ENCODE data around the gene ZNF506. TPM values are rescaled to one million over a fixed set of nuclear protein-coding genes. Genes with fewer than 3 reads are reported as not detected.
A peak's percentile ranks its signal among the peaks of the same experiment; 100 is the strongest.
"Not testable (repeated sequence)": the region's sequence is repeated elsewhere in the genome, so short reads cannot be mapped to it uniquely, and the experiment has no call there.

Gene ZNF506
- total RNA-seq, 2 experiments from 2014 or later = 23.0 to 26.7 TPM

DNA sequence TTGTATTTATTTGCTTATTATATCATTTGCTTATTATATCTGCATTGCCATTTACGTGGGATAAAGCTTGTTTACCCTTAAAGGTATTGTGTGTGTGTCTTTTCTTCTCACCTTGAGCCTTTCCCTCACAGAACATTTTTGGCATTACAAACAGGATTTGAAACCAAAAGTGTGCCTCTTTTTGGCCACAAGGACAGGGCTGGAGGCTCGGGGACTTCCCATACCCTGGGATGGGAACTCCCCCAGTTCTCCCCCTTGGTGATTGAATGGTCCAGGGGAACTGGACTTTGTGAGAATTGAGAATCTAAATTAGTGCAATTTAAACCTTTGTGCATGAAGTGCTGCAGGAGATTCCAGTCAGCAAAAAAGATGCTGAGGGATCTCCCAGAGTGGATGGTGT lies 2.4 kb upstream of the ZNF506 start:
- Mint-ChIP-seq H3K4me3 (no peak overlapping the region), H3K36me3 (ENCODE audit: low read depth) (peaks cover 48% of the 10 kb centered on the region), H3K27ac (no peak overlapping the region), H3K4me1 (peaks cover 25% of the 10 kb centered on the region), H3K27me3 (no peaks in the 10 kb centered on the region), H3K9me3 (peaks cover 53% of the 10 kb centered on the region)
- DNase-seq = no peak
- POLR2A ChIA-PET = no interaction called here
- CTCF ChIA-PET = interaction anchor here (1.6 kb wide), 1 partner anchor 51 kb away, joined by 3 read pairs; no protein-coding TSS in a partner anchor

DNA sequence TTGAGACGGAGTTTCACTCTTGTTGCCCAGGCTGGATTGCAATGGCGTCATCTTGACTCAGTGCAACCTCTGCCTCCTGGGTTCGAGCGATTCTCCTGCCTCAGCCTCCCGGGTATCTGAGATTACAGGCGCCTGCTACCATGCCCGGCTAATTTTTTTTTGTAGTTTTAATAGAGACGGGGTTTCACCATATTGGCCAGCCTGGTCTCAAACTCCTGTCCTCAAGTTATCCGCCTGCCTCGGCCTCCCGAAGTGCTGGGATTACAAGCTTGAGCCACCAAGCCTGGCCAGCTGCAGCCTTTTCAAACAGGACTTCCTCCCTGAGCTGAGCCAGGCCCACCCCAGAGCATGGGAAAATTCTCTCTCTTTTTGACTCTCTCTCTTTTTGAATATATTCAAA lies 426 bp upstream of the ZNF506 start:
- H3K27me3 Mint-ChIP-seq, DNase-seq: not testable (repeated sequence)
- ChIA-PET CTCF (interaction anchor here (1.3 to 2.0 kb wide), 2 partner anchors 12 to 79 kb away, joined by 7 to 9 read pairs; partner anchors contain the start of gene ZNF93), POLR2A (interaction anchor here (0.5 to 1.9 kb wide), 6 partner anchors 44 to 345 kb away, joined by 3 to 10 read pairs (median 6); partner anchors contain the start of genes ZNF253, ZNF486 and ZNF93)
- H3K9me3 Mint-ChIP-seq = peaks cover 48% of the 10 kb centered on the region
- H3K36me3 Mint-ChIP-seq (ENCODE audit: low read depth) = peaks cover 64% of the 10 kb centered on the region
- peaks cover 37% of the 10 kb centered on the region for H3K4me1 Mint-ChIP-seq
- H3K27ac Mint-ChIP-seq = peak overlapping the region; percentile 99
- peak overlapping the region; percentile 100 for H3K4me3 Mint-ChIP-seq

- Mint-ChIP-seq H3K9me3 (peaks cover 41% of the 10 kb centered on the region), H3K27me3 (no peaks in the 10 kb centered on the region), H3K4me3 (peak overlapping the region; percentile 100), H3K36me3 (ENCODE audit: low read depth) (peaks cover 70% of the 10 kb centered on the region), H3K4me1 (peaks cover 39% of the 10 kb centered on the region), H3K27ac (peak overlapping the region; percentile 99)
- CTCF ChIA-PET = interaction anchor here (1.0 to 2.0 kb wide), 6 partner anchors 11 to 289 kb away, joined by 3 to 9 read pairs (median 4); partner anchors contain the start of gene ZNF93
- DNase-seq = peak; percentile 14
- POLR2A ChIA-PET = interaction anchor here (0.5 to 1.9 kb wide), 8 partner anchors 45 to 346 kb away, joined by 3 to 10 read pairs (median 3); partner anchors contain the start of genes ZNF14, ZNF253, ZNF486 and ZNF93
Measured at GRCh38 chr19:19820774-19821320, 703 bp downstream of the ZNF506 start.

DNA sequence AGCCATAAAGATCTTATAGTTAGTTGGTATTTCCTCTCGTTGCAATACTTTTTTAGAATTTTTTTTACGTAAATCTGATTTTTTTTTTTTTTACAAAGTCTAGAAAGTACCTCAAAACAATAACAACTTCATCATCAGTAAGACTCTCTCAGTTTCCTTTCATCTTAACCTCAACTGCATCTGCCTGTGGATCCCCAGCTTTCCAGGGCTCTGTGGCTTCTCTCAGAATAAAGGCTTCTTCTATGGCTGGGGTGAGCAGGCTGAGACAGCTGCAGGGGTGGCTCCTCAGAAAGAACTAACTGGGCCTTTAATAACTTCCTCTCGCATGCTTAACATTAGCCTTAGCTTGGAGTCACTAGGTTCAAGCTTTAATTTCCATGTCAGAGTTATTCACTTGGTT lies 4.2 kb downstream of the ZNF506 start:
- Mint-ChIP-seq H3K36me3 (ENCODE audit: low read depth) (peaks cover 88% of the 10 kb centered on the region), H3K27ac (peak overlapping the region; percentile 87), H3K27me3 (no peaks in the 10 kb centered on the region), H3K4me1 (peaks cover 43% of the 10 kb centered on the region), H3K9me3 (peaks cover 47% of the 10 kb centered on the region), H3K4me3 (peak overlapping the region; percentile 32)
- CTCF ChIA-PET = no interaction called here
- peak; percentile 52 for DNase-seq
- POLR2A ChIA-PET = no interaction called here

- Mint-ChIP-seq H3K27ac (peak overlapping the region; percentile 87), H3K36me3 (ENCODE audit: low read depth) (peaks cover 91% of the 10 kb centered on the region), H3K4me3 (no peak overlapping the region), H3K27me3 (no peaks in the 10 kb centered on the region), H3K4me1 (peaks cover 42% of the 10 kb centered on the region), H3K9me3 (peaks cover 52% of the 10 kb centered on the region)
- ChIA-PET CTCF (interaction anchor here (0.6 kb wide), 1 partner anchor 74 kb away, joined by 3 read pairs; no protein-coding TSS in a partner anchor), POLR2A (no interaction called here)
- no peak for DNase-seq
Measured at GRCh38 chr19:19816679-19817078, 4.9 kb downstream of the ZNF506 start.

DNA sequence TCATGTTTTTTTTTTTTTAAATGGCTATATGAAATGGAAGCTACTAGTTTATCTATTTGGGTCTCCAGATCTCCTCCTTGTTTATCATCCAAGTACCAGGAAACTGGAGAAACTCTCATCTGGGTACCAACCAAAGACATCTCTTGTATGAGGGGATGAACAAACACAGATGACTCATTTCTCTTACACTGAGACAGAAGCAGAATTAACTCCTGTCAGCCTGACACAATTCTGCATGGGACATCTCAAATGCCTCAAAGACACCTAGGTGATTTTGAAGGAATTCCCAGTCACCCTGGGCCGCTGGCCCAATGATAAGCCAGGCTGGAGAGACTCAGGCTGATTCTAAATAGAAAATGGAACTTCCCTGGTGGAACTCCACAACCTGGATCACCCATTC lies 9.6 kb downstream of the ZNF506 start:
- H3K4me1 Mint-ChIP-seq, H3K27me3 Mint-ChIP-seq, H3K4me3 Mint-ChIP-seq, H3K27ac Mint-ChIP-seq, POLR2A ChIA-PET, DNase-seq: not testable (repeated sequence)
- CTCF ChIA-PET = interaction anchor here (0.7 kb wide), 1 partner anchor 851 kb away, joined by 3 read pairs; no protein-coding TSS in a partner anchor
- H3K36me3 Mint-ChIP-seq (ENCODE audit: low read depth) = peaks cover 83% of the 10 kb centered on the region
- H3K9me3 Mint-ChIP-seq = peaks cover 64% of the 10 kb centered on the region

DNA sequence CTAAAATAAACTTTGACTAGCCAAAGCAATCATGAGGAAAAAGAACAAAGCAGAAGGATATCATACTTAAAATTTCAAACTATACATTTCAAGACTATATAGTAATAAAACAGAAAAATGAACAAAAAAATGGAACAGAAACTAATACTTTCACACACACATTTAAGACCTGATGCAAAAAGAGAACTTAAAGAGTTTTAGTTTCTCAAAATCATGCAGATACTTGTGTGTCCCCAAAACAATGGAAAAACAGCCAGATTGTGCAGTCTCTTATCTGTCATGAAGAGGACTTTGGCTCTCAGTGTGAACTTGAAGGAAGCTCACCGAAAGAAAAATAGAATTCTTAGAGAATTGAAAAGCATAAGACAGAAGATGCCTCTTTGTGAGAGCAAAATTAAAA lies 16.1 kb downstream of the ZNF506 start:
- no peak for DNase-seq
- Mint-ChIP-seq H3K4me1 (peaks cover 6% of the 10 kb centered on the region), H3K36me3 (ENCODE audit: low read depth) (peaks cover 82% of the 10 kb centered on the region), H3K4me3 (no peak overlapping the region), H3K9me3 (peaks cover 40% of the 10 kb centered on the region), H3K27ac (no peak overlapping the region), H3K27me3 (no peaks in the 10 kb centered on the region)
- POLR2A ChIA-PET = no interaction called here
- CTCF ChIA-PET = interaction anchor here (0.7 kb wide), 1 partner anchor 437 kb away, joined by 3 read pairs; no protein-coding TSS in a partner anchor

DNA sequence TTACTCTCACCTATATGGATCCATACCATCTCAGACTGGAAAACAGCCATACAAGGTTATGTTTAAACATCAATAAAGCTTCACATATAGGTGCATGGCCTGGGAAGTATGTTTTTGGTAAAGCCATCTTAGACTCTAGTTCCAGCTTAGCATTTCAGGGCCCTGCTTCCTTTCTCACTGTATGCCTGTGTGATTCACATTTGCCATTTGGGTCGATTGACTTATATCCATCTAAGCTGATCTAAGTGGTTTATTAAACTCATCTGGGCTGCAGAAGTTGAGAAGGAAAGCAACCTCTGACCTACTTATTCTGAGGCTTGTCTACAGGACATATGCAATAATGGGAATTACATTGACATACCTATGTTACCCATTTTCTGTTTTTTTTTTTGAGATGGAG lies 33.5 kb downstream of the ZNF506 start:
- POLR2A ChIA-PET = no interaction called here
- H3K27ac Mint-ChIP-seq = no peak overlapping the region

DNA sequence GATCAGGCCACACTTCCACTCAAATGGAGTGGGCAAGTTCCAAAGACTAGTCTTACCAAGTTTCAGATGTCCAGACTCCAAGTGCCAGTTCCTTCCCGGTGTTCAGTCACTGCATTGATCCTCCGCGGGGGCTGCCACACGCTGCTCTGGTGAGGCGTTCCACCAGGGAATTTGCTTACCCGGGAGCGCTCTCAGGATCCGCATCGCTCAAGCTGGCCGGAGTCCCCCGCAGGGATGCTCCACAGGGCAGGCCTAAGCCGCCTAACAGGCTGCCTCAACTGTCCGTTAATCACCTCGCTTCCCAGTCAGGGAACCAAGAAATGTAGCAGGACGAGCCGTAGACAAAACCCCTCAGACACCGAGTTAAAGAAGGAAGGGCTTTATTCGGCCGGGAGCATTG lies 36.1 kb downstream of the ZNF506 start:
- POLR2A ChIA-PET, DNase-seq, H3K27ac Mint-ChIP-seq, H3K4me1 Mint-ChIP-seq, H3K4me3 Mint-ChIP-seq, H3K27me3 Mint-ChIP-seq, CTCF ChIA-PET: not testable (repeated sequence)
- peaks cover 85% of the 10 kb centered on the region for H3K36me3 Mint-ChIP-seq (ENCODE audit: low read depth)
- H3K9me3 Mint-ChIP-seq = peaks cover 50% of the 10 kb centered on the region

More for the DNA sequence above, 33.5 kb downstream of the ZNF506 start:
- H3K4me3 Mint-ChIP-seq = no peak overlapping the region
- H3K4me1 Mint-ChIP-seq = no peaks in the 10 kb centered on the region
- no peak for DNase-seq
- peaks cover 41% of the 10 kb centered on the region for H3K9me3 Mint-ChIP-seq
- H3K27me3 Mint-ChIP-seq = no peaks in the 10 kb centered on the region
- CTCF ChIA-PET = interaction anchor here (1.0 kb wide), 1 partner anchor 233 kb away, joined by 3 read pairs; no protein-coding TSS in a partner anchor
- peaks cover 83% of the 10 kb centered on the region for H3K36me3 Mint-ChIP-seq (ENCODE audit: low read depth)

GRCh38 chr19:19782783-19783182 lies 38.8 kb downstream of the ZNF506 start:
- Mint-ChIP-seq H3K4me3 (no peak overlapping the region), H3K27me3 (no peaks in the 10 kb centered on the region), H3K4me1 (peaks cover 9% of the 10 kb centered on the region), H3K9me3 (peaks cover 62% of the 10 kb centered on the region), H3K27ac (no peak overlapping the region), H3K36me3 (ENCODE audit: low read depth) (peaks cover 88% of the 10 kb centered on the region)
- DNase-seq = no peak
- ChIA-PET POLR2A (no interaction called here), CTCF (no interaction called here)

- Mint-ChIP-seq H3K36me3 (ENCODE audit: low read depth) (peaks cover 87% of the 10 kb centered on the region), H3K9me3 (peaks cover 62% of the 10 kb centered on the region), H3K4me1 (peaks cover 19% of the 10 kb centered on the region)
- H3K27ac Mint-ChIP-seq, DNase-seq, H3K4me3 Mint-ChIP-seq, POLR2A ChIA-PET, H3K27me3 Mint-ChIP-seq, CTCF ChIA-PET: not testable (repeated sequence)
Measured at GRCh38 chr19:19781791-19782190, 39.8 kb downstream of the ZNF506 start.

DNA sequence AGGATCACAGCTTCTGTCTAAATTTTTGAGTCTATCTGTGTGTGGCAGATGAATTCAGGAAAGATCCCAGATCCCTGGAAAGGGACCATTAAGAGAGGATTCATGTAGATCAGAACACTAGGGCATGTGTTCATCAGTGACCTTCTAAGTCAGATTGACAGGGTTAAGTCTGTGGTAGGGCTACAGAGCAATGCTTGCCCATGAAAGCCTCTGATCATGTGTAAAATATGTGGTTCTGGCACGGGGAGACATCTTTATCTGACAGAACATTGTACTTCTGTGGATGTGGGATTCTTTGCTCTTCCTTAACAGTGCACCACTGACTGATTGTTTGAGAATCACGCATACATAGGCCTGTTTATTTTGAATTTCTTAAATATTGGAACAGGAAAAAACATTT lies 42.9 kb downstream of the ZNF506 start:
- no peak for DNase-seq
- peak overlapping the region; percentile 47 for H3K4me3 Mint-ChIP-seq
- peaks cover 41% of the 10 kb centered on the region for H3K4me1 Mint-ChIP-seq
- CTCF ChIA-PET = interaction anchor here (1.4 kb wide), 1 partner anchor 14 kb away, joined by 3 read pairs; no protein-coding TSS in a partner anchor
- H3K27ac Mint-ChIP-seq = no peak overlapping the region
- H3K27me3 Mint-ChIP-seq = no peaks in the 10 kb centered on the region
- H3K9me3 Mint-ChIP-seq = peaks cover 38% of the 10 kb centered on the region
- H3K36me3 Mint-ChIP-seq (ENCODE audit: low read depth) = peaks cover 59% of the 10 kb centered on the region
- POLR2A ChIA-PET = no interaction called here

GRCh38 chr19:19777692-19778091 lies 43.9 kb downstream of the ZNF506 start:
- ChIA-PET POLR2A (no interaction called here), CTCF (interaction anchor here (1.1 to 1.4 kb wide), 2 partner anchors 13 to 15 kb away, joined by 3 read pairs; no protein-coding TSS in a partner anchor)
- peaks cover 36% of the 10 kb centered on the region for H3K9me3 Mint-ChIP-seq
- H3K27me3 Mint-ChIP-seq = no peaks in the 10 kb centered on the region
- no peak for DNase-seq
- H3K4me1 Mint-ChIP-seq = peaks cover 41% of the 10 kb centered on the region
- peaks cover 54% of the 10 kb centered on the region for H3K36me3 Mint-ChIP-seq (ENCODE audit: low read depth)
- peak overlapping the region; percentile 89 for H3K27ac Mint-ChIP-seq
- H3K4me3 Mint-ChIP-seq = peak overlapping the region; percentile 94
